ENCODE results near the gene PCYT1A. TPM values are rescaled to one million over a fixed set of nuclear protein-coding genes. Genes with fewer than 3 reads are reported as not detected.
"Not testable (repeated sequence)": the region's sequence is repeated elsewhere in the genome, so short reads cannot be mapped to it uniquely, and the experiment has no call there.

The PCYT1A gene
- total RNA-seq, 1 donor from 2014 or later = 30.2 TPM

GRCh38 chr3:196186651-196187573 is 100.6 kb downstream of the PCYT1A start:
- no peaks in the 10 kb centered on the region for H3K27me3 Mint-ChIP-seq (ENCODE audit: low read depth)
- no peaks in the 10 kb centered on the region for H3K36me3 Mint-ChIP-seq (ENCODE audit: low read depth)
- peaks cover 13% of the 10 kb centered on the region for H3K4me1 Mint-ChIP-seq
- no peaks in the 10 kb centered on the region for H3K9me3 Mint-ChIP-seq
- H3K4me3 Mint-ChIP-seq = no peak overlapping the region
- H3K27ac Mint-ChIP-seq (ENCODE audit: unreplicated experiment) = peak overlapping the region; percentile 72
- TF ChIP-seq CTCF (conservative IDR thresholded peaks at IDR 0.05) = no peak
- DNase-seq (ENCODE audit: low read depth, low spot score) = peak; percentile 45

- Mint-ChIP-seq H3K4me1 (peaks cover 15% of the 10 kb centered on the region), H3K27ac (ENCODE audit: unreplicated experiment) (no peak overlapping the region), H3K27me3 (ENCODE audit: low read depth) (no peaks in the 10 kb centered on the region), H3K4me3 (no peak overlapping the region), H3K9me3 (no peaks in the 10 kb centered on the region), H3K36me3 (ENCODE audit: low read depth) (no peaks in the 10 kb centered on the region)
- DNase-seq (ENCODE audit: low read depth, low spot score) = no peak
- no peak for TF ChIP-seq CTCF (conservative IDR thresholded peaks at IDR 0.05)
Measured at GRCh38 chr3:196184881-196185280, 102.6 kb downstream of the PCYT1A start.

GRCh38 chr3:196184169-196184432 is 103.4 kb downstream of the PCYT1A start:
- H3K4me1 Mint-ChIP-seq = peaks cover 23% of the 10 kb centered on the region
- DNase-seq (ENCODE audit: low read depth, low spot score); H3K27ac Mint-ChIP-seq (ENCODE audit: unreplicated experiment); H3K27me3 Mint-ChIP-seq (ENCODE audit: low read depth); H3K36me3 Mint-ChIP-seq (ENCODE audit: low read depth); H3K4me3 Mint-ChIP-seq; H3K9me3 Mint-ChIP-seq: not testable (repeated sequence)

- Mint-ChIP-seq H3K36me3 (ENCODE audit: low read depth) (no peaks in the 10 kb centered on the region), H3K27ac (ENCODE audit: unreplicated experiment) (no peak overlapping the region)
Measured at GRCh38 chr3:196181127-196181546, 106.4 kb downstream of the PCYT1A start.

GRCh38 chr3:196180346-196180745 is 107.2 kb downstream of the PCYT1A start:
- Mint-ChIP-seq H3K36me3 (ENCODE audit: low read depth) (no peaks in the 10 kb centered on the region), H3K4me1 (peaks cover 30% of the 10 kb centered on the region), H3K27me3 (ENCODE audit: low read depth) (no peaks in the 10 kb centered on the region), H3K4me3 (no peak overlapping the region), H3K27ac (ENCODE audit: unreplicated experiment) (no peak overlapping the region), H3K9me3 (no peaks in the 10 kb centered on the region)
- no peak for DNase-seq (ENCODE audit: low read depth, low spot score)
- no peak for TF ChIP-seq CTCF (conservative IDR thresholded peaks at IDR 0.05)

More at GRCh38 chr3:196181127-196181546, 106.4 kb downstream of the PCYT1A start:
- H3K4me1 Mint-ChIP-seq = peaks cover 26% of the 10 kb centered on the region
- DNase-seq (ENCODE audit: low read depth, low spot score) = no peak
- no peaks in the 10 kb centered on the region for H3K9me3 Mint-ChIP-seq
- no peak overlapping the region for H3K4me3 Mint-ChIP-seq
- TF ChIP-seq CTCF (conservative IDR thresholded peaks at IDR 0.05) = no peak
- no peaks in the 10 kb centered on the region for H3K27me3 Mint-ChIP-seq (ENCODE audit: low read depth)

Other genes starting within 250 kb of the PCYT1A start
- gene TFRC, start 205.6 kb downstream of the PCYT1A start, total RNA-seq = 81.2 and 84.4 TPM in 2 replicates
- not detected in 2 replicates for gene ZDHHC19, start 76.3 kb downstream of the PCYT1A start, total RNA-seq
- not detected in 2 replicates for gene SLC51A, start 71.2 kb downstream of the PCYT1A start, total RNA-seq
- gene DYNLT2B, start 30.5 kb upstream of the PCYT1A start, total RNA-seq = 42.9 and 44.1 TPM in 2 replicates
- not detected in 2 replicates for gene TM4SF19, start 50.7 kb upstream of the PCYT1A start, total RNA-seq
- gene UBXN7, start 144.7 kb upstream of the PCYT1A start, total RNA-seq = 82.7 and 97.9 TPM in 2 replicates
- 40.7 and 44.6 TPM in 2 replicates for gene RNF168, start 216.0 kb upstream of the PCYT1A start, total RNA-seq
- not detected in 2 replicates for gene SMCO1, start 227.6 kb upstream of the PCYT1A start, total RNA-seq

All from neural crest cell (in vitro differentiated cells).